Activated CD4-positive, alpha-beta T cell treated with anti-CD3 and anti-CD28 coated beads, Interleukin-2, Interleukin-4, amounts not matched to agents 100 ng/mL and 50 ng/mL, durations not matched to agents 16 hours and 8 hours (primary cell): ENCODE data around the gene QKI.

Source experiments
- DNase-seq: peaks from one replicate; pipeline ENCODE4 v3.0.0-alpha.2; 2020; ENCODE audit warnings: low spot score

The QKI gene

DNA sequence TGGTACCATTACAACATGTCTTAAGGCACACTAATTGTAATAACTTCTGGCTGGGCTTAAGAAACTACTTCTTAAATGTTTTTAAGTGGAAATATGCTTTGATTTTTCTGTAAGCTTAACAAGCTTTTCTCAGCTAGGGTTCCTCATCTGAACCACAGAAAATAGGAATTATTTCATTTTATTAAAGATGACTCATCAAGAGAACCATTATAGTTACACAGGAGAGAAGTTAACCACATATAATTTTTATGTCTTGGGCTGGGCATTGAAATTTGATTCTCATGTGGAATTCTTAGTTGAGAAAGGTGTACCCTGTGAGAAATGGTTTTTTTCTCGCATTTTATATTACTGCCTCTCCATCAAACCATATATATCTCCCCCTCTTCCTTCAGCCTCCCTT lies 75.1 kb downstream of the QKI start:
- no peak for DNase-seq

DNA sequence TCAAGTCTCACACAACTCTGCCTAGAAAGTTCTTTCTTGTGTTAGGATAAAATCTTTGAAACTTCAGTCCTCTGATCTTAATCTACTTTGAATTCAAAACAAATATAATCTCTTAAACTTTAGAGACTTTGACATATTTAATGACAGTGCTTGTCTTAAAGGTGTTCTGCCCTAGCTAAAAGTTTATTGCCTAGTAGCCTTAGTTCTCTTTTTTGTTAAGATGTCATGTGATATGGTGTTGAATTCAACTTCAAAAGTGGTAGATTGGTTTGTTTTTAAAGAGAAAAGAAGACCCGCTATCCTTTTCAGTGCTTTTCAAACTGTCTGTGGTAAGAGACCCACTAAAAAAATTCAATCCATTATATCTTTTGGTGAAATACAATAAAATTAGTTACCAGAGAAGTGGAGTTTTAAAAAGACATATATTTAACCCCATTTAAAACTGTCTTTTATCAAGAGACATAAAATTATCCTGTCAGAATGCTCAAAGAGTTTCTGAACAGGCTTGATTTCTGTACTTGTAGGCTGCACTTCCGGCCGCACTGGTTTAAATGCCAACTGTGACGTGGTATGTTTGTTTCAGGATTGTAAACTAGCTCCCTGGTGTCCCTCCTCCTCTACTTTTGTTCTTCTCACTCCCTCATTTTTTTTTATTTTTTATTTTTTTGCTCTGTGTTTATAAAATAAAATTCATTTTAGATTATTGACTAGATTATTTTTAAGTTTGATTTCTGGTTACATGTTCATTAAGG lies 76.5 kb downstream of the QKI start:
- DNase-seq, result no peak

DNA sequence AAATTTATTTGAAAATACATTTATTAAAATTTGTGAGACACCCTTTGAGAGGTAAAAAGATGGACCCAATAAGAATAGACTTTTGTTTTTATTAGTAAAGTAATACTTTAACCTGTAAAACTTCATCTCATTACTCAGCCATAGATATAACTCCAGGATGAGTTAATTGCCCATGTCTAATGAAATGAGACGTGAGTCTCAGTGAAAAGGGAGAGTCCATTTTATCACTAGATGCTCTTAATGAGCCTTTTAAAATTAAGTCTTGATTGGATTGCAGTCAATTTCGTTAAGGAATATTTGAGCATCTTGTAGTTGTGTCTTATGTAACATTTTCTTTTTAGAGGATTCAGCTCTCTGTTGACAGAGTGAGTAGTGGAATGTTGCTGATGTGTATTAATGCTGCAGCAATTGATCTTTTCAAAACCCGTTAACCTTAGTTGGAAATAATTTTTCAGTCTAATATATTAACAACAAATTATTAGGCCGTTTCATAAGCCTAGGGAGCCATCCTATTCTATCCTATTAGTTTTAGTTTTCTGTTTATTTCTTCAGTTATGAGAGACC lies 77.3 kb downstream of the QKI start:
- DNase-seq, result no peak

DNA sequence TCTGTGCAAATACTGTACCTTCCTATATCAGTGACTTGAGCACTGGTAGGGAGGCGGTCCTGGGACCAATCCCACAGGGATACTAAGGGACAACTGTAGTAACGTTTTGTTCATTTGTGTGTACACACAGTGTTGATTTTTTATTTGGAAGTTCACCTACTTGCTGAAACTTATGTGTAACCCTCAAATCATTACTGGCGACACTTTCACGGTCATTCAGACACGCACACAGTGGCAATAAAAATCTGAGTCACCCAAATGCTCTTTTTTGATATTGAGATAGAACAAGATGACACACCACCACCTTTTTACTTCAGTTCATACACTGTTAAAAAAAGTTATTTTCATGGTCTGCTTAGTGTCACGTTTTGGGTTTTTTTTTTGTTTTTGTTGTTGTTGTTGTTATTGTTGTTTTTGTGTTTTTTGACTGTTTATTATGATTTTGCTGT lies 79.8 kb downstream of the QKI start:
- DNase-seq, result no peak

DNA sequence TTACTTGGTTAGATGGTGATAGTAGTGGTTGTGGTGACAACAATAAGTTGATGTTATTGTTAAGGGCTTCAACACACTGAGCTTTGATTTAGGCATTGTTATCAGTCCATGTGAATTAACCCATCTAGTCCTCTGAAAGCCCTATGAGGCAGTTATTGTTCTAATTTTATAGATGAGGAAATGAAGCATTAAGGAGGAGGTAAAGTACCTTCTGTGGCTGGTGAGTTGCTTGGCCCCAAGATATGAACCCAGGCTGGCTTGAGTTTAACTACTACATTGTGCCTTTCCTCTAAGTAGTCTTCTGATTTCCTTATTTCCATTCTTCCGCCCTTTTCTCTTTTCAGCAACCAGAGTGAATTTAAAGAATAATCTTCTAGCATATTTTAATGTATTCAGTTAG lies 81.7 kb downstream of the QKI start:
- no peak for DNase-seq

DNA sequence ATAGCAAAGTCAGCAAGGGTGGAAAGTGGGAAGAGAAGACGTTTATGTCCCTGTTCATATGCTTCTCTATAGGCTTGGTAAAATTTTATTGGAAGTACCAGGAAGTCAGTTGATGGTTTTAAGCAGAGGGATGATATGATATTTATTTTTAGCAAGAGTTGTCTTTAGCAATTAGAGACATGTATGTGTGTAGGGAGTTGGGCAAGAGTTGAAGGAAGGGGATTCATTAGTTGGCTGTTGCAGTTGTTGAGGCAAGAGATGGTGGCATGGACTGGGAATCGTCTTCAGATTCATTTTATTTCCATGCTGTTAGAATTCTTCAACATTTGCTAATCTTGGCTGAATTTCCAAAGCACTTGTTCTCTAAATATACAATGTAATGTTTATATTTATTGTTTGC lies 85.6 kb downstream of the QKI start:
- no peak for DNase-seq

DNA sequence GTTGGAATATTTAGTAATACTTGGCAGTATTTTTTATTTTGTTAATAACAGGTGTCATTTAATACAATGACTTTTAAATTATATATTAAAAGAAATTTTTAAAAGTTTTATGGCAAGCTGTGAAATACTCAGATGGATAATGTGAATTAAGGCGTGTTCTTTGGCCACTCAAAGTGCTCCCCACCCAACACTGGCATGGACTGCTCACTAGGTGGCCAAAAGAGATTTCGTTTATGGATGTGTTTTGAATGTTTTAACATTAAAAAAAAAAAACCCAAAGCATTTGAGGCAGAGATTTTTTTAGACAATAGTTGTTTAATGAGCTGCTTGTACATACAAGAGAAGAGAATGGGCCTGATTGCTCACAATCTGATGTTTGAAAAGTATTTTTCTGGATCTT lies 86.5 kb downstream of the QKI start:
- no peak for DNase-seq

DNA sequence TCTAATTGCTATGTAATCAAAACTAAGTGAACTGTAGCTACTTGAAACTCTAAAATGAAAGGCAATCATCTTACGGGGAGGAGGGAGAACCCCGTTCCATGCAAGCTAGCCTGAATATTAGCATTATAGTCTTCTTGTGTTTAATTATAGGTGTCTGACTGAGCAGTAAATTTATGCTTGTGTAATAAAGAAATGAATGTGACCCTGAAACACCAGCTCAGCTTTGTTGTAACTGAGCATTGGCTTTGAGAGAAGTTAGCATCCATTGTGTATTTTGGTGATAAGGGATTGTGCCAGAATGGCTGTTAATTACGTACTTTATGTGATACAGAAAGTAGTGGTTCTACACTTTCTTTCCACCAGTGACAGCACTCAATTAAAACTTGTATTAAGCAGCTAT lies 86.9 kb downstream of the QKI start:
- DNase-seq, result no peak

DNA sequence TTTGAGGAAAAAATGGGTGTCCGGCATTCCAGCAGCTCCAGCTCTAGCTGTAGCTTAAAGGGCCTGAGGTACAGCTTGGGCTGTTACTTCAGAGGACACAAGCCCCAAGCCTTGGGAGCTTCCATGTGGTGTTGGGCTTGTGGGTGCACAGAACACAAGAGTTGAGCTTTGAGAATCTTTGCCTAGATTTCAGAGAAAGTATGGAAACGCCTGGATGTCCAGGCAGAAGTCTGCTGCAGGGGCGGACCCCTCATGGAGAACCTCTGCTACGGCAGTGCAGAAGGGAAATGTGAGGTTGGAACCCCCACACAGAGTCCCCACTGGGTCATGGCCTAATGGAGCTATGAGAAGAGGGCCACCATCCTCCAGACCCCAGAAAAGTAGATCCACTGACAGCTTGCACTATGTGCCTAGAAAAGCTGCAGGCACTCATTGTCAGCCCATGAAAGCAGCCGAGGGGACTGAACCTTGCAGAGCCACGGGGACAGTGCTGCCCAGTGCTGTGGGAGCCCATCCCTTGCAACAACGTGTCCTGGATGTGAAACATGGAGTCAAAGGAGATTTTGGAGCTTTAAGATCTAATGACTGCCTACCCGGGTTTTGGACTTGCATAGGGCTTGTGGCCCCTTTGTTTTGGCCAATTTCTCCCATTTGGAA lies 90.6 kb downstream of the QKI start:
- DNase-seq, result no peak

DNA sequence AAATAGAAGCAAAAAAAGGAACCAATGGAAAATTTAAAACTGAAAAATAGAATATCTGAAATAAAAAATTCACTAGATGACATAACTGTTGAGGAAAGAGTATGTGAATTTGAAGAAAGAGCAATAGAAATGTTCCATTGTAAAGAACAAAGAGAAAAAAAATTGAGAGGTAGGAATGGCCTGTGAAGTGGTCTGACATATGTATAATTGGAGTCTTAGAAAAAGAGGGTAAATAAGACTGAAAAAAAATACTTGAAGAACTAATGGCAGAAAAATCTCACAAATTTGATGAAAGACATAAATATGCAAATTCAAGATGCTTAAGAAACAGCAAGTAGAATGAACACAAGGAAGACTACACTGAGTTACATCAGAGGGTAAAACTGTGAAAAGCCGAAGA lies 93.4 kb downstream of the QKI start:
- no peak for DNase-seq

DNA sequence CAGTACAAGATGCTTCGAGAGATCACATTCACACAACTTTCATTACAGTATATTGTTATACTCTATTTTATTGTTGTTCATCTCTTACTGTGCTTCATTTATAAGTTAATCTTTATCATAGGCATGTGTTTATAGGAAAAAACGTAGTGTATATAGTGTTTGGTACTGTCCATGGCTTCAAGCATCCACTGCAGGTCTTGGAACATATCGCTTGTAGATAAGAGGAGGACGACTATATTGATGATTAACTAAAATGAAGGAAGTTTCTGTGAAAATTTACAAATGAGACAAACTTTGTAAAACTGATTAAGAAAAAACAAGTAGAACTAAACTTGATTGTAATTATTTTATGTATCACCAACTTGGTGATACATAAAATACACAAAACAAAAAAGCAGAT lies 98.5 kb downstream of the QKI start:
- DNase-seq, result no peak

DNA sequence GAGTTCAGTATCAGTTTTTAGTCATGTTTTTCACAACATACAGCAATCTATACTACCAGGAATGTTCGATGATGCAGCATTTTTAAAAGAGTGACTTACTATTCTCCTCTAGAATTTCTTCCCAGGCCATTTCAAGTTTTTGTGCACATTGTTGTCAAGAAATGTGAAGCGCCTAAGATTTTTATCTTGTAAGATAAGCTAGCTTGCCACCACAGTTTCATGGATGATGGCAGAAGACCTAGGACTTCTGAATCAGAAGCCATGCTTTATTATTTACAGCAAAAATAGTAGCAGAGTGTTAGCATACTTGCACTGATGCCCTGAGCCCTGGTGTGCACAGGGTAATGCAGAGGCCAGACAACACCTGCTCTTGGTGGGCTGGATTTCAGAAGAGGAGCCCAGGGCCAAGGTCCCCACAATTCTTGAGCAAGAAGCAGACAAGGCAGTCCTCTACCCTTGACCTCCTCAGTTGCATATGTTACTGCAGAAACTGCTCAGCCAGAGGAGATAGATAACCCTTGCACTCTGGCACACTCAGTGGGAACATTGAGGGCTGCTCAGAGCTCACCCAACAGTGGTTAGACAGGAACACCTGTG lies 99.2 kb downstream of the QKI start:
- DNase-seq, result no peak

DNA sequence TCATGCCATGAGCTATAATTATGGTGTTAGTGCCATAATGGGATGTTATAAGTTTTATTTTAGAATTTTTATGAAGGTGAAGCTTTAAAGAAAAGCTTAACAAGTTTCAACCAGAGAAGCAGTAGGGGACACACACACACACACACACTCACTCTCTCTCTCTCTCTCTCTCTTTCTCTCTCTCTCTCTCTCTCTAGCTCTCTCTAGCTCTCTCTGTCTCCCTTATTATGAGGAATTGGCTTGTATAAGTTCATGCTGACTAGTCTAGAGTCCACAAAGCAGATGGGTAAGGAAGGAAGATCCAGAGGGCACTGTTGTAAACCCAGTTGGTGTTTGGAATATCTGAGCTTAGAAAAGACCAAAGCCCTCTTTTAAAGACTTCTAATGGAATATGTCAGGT lies 102.4 kb downstream of the QKI start:
- DNase-seq, result no peak

DNA sequence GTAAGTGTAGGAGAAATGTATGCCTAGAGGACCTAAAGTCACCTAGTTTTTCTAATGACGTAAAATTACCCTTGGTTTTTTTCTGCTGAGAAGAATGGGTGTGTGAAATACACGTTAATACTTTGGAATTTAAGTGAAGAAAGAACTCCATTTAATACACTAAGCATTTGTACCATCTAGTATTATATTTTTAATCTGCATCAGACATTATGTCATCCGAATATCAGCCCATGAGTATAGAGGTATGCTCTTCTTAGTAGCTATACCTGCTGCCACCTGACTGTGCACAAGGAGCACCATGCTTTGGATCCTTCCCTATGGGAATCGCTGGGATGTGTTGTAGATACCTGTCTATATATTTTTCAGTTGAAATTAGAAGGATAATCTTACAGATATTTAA lies 106.4 kb downstream of the QKI start:
- no peak for DNase-seq

DNA sequence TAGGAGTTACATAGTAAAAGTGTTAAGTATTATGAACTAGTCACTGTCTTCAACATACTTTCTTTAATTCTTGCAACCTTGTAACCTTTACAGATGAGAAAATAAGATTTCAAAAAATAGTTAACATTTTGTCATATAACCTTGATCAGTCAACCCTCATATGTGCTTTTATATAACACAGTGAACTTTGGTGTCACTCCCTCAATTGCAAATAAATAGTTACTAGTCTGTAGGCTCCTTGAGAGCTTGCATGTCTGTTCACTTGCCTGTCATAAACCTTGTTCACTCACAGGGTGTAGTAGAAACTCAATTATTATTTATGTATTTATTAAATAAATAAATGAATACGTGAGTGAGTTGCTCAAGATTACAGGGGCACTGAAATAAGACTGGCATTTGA lies 107.5 kb downstream of the QKI start:
- DNase-seq, result no peak

DNA sequence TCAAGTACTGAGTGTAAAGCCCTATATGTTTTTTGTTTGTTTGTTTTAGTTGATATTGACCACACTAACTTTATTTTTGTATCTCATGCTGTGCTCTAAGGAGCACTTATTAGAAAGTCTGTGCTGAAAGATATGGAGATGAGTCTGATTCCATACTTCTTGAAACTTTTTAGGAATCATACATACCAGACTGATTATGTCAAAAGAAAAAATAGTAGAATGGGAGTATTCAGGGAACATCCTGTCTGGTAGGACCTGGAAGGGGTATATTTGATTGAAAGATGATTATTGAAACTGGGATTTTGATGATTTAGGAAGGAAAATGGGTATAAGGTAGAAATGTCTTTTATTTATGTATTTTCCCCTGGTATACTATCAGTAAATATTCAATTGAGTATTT lies 111.4 kb downstream of the QKI start:
- no peak for DNase-seq

DNA sequence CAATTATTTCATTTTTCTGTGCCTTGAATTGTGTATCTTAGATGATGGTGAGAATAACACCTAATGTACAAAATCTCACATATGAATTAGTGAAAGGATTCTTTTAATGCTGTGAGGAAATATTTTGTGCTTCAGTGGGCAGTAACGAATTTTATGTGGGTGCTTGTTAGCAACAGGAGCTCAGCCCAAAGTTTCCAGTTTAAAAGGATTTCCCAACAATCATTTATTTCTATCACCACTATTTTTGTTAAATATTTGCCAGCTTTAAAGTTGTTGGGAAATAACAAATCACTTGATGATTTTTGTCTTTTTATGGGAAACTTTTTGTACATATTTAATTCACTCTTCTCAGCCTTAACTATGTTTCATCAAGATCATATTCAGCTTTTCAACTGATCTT lies 111.8 kb downstream of the QKI start:
- no peak for DNase-seq

DNA sequence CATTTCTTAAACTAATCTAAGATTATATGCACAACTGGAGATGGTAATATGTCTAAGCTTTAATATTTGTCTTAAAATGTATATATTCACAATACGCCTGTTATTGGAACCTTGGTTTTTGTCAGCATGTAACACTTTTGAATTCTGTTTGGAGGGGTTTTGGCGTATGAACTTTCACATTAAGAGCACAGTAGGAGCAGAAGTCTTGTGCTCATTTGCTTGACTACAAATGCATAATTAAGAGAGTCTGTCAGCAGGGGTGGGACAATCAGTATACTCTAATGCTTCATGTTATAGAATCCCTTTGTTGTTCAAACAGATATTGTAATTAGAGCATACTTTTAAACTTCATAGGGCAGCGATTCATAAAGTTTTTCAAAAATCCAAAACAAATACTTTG lies 112.8 kb downstream of the QKI start:
- DNase-seq, result no peak

DNA sequence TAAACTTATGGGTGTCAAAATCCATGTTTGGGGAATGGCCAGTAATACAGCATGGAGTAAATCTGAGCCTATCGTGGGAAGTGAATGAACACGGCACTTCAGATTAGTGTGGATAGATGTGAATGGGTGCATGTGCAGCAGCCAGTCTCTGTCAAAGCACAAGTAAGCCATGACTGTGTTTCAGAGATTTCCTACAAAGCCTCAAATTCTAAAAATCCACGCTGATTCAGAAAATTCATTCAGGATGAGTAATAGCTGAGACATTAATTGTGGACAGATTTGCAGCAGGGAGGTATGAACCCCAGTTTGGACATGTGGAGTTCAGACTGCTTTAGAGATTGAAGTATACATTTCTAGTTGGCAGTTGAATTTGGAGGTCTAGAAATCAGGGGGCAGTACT lies 115.1 kb downstream of the QKI start:
- no peak for DNase-seq

DNA sequence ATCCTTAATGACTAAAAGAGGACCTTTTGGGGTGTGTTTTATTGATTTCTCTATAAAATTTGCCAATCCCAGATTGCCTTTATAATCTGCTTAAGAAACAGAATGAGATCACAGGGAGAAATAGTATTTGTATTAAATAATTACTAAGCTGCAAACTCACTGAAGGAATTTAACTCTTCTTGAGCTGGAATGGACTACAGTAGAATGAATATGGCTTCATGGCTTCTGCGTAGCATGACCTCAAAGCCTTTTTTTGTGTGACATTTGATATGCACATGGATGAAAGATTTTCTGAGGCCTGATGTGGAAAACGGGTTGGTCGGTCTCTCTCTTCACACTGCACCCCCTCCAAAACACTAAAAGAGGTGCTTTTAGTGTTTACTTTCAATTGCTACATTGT lies 115.9 kb downstream of the QKI start:
- no peak for DNase-seq

DNA sequence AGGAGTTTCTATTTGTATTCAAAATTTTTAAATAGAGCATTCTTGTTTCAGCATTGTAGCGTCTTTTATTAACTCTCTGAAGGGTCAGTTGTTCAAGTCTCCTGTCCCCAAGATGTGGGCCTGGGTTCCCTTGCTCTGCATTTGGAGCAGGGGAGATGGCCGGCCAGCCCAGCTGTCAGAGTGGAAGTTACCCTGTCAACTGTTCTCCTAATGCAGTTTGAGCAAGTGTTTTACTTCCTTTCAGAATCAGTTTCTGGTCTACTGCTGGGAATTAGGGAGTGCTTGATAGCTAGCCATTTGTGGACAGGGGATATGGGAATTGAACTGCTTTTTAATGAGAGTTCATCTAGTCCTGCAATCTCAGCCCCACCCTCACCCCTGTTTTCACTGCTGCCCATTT lies 116.6 kb downstream of the QKI start:
- DNase-seq, result no peak

DNA sequence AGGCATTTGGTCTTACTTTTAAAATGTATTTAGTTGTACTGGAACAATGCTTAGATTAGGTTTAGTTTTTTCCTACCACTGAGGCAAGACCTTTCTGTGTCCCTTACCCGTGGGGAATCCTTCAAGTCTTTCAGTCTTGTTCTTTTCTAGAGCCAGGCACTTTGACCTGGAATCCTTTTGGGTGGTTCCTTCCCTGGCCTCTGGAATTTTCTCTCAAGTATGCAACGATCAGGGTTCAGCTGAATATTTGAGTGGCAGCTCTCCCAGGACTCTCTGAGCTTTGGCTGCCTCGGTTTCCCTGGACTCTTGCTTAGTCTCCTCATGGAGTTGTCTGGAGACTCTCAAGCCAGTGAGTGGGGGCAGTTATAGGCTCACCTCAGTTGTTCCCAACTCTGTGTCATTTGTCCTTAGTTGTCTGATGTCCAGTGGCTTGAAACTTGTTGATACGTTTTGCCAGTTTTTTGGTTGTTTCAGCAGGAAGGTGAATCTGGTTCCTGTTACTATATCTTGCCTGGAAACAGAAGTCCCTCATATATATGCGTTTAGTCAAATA lies 118.1 kb downstream of the QKI start:
- DNase-seq, result no peak

DNA sequence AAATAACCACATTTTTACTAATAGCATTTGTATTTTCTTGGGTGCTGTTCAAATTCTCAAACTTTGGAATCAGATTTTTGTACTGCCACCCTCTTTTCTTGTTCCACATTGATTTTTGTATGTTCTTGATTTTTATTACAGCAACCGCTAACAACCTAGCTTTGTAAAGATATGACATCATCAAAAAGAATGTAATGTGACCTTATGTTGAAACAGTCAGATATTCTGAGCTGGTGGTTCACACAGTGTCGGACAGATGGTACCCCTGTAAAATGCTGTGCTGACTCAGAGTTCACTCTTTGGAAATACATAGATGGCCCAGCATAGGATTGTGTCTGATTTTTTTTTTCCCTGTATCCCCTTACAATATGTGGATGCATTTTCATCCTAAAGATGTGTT lies 118.9 kb downstream of the QKI start:
- no peak for DNase-seq
